Measurements from ENCODE around the gene ZNF652. TPM values are rescaled to one million over a fixed set of nuclear protein-coding genes. Genes with fewer than 3 reads are reported as not detected.

Gene ZNF652
- total RNA-seq, 1 donor from 2014 or later = 26.8 TPM

DNA sequence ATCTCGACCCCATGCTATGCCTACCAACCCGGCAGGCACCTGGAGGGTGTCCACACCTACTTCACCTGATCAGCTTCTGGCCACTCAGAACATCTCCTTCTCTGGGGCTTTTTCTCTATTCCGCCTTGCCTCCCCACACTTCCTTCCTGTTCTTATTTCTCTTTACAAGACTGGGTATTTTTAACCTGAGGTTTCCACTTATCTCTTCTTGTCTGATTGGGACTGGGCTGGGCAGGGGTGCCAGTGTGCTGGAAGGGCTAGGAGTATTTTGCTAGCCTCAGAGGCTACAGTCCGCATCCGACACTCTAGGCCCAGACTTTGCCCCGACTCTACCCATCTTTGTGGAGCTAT is 26.2 kb upstream of the ZNF652 start:
- Mint-ChIP-seq H3K27me3 (ENCODE audit: low read depth, unreplicated experiment) (peaks cover 9% of the 10 kb centered on the region), H3K36me3 (ENCODE audit: low read depth, unreplicated experiment) (no peaks in the 10 kb centered on the region), H3K4me3 (ENCODE audit: unreplicated experiment) (no peak overlapping the region), H3K9me3 (ENCODE audit: unreplicated experiment) (no peaks in the 10 kb centered on the region), H3K4me1 (ENCODE audit: low read depth, unreplicated experiment) (no peaks in the 10 kb centered on the region), H3K27ac (ENCODE audit: unreplicated experiment) (no peak overlapping the region)
- TF ChIP-seq, protein P1, sequence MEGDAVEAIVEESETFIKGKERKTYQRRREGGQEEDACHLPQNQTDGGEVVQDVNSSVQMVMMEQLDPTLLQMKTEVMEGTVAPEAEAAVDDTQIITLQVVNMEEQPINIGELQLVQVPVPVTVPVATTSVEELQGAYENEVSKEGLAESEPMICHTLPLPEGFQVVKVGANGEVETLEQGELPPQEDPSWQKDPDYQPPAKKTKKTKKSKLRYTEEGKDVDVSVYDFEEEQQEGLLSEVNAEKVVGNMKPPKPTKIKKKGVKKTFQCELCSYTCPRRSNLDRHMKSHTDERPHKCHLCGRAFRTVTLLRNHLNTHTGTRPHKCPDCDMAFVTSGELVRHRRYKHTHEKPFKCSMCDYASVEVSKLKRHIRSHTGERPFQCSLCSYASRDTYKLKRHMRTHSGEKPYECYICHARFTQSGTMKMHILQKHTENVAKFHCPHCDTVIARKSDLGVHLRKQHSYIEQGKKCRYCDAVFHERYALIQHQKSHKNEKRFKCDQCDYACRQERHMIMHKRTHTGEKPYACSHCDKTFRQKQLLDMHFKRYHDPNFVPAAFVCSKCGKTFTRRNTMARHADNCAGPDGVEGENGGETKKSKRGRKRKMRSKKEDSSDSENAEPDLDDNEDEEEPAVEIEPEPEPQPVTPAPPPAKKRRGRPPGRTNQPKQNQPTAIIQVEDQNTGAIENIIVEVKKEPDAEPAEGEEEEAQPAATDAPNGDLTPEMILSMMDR (IDR thresholded peaks at IDR 0.05; ENCODE audit: insufficient read depth, low read depth, low read length) = no peak
- no peak for TF ChIP-seq EZH2 (IDR thresholded peaks at IDR 0.05; ENCODE audit: insufficient read depth, low read length)
- no peak overlapping the region for H2AFZ ChIP-seq (ENCODE audit: low read depth, low read length)
- no peak overlapping the region for H3K4me2 ChIP-seq (ENCODE audit: low read length)
- no peaks in the 10 kb centered on the region for H4K20me1 ChIP-seq (ENCODE audit: insufficient read depth, low read length)
- no peaks in the 10 kb centered on the region for H3K36me3 ChIP-seq (ENCODE audit: insufficient read depth, low read length)
- H3K4me1 ChIP-seq (ENCODE audit: insufficient read depth, low read length) = peaks cover 6% of the 10 kb centered on the region
- FAIRE-seq = no peak
- H3K4me3 ChIP-seq (ENCODE audit: insufficient read depth, low read depth, low read length) = no peak overlapping the region
- H3K27me3 ChIP-seq (ENCODE audit: insufficient read depth, low read length) = peaks cover 2% of the 10 kb centered on the region
- H3K27ac ChIP-seq (ENCODE audit: low read depth, low read length) = no peak overlapping the region
- no peak for DNase-seq (ENCODE audit: low read depth)
- H3K9me3 ChIP-seq (ENCODE audit: insufficient read depth, low read depth, low read length) = no peaks in the 10 kb centered on the region
- no peak overlapping the region for H3K9ac ChIP-seq (ENCODE audit: low read length)
- no peaks in the 10 kb centered on the region for H3K79me2 ChIP-seq (ENCODE audit: insufficient read depth, low read length)

DNA sequence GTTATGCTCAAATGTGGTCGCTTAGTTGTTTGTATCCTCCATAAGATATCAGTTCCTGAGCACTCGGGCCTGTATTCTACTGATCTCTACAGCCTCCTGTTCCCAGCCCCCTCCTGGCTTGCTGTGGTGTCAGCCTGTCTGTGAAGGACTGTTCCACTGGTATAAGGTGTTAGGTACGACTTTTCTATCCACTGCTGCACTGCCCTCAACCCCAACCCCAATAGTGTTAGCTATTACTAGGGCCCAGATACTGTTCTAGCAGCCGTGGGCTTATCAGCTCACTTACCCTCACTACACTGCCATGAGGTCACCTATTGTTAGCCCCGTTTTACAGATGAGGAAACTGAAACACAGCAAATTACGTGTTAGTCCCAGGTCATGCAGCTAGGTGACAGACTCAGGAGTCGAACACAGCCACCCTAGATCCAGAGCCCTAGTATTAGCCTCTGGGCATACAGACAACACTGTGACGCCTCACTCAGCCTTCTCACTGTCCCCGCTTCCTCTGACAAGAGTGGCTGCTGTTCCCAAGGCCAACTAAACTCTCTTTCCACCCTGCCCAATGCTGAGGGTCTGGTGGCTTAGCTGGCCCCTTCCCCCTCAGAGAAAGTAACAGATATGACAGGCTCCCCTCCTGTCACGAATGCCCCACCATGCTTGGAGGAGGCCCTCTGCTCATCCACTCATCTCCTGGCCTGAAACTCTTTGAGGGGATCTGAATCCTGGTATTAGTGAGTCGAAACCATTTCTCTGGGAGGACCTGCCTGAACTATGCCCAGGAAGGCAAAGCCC is 25.6 kb upstream of the ZNF652 start:
- no peaks in the 10 kb centered on the region for H3K4me1 Mint-ChIP-seq (ENCODE audit: low read depth, unreplicated experiment)
- Histone ChIP-seq H3K4me3 (ENCODE audit: insufficient read depth, low read depth, low read length) (no peak overlapping the region), H3K27ac (ENCODE audit: low read depth, low read length) (no peak overlapping the region), H3K27me3 (ENCODE audit: insufficient read depth, low read length) (peaks cover 2% of the 10 kb centered on the region), H3K36me3 (ENCODE audit: insufficient read depth, low read length) (no peaks in the 10 kb centered on the region), H2AFZ (ENCODE audit: low read depth, low read length) (no peak overlapping the region), H3K79me2 (ENCODE audit: insufficient read depth, low read length) (no peaks in the 10 kb centered on the region), H4K20me1 (ENCODE audit: insufficient read depth, low read length) (no peaks in the 10 kb centered on the region), H3K9me3 (ENCODE audit: insufficient read depth, low read depth, low read length) (no peaks in the 10 kb centered on the region), H3K4me1 (ENCODE audit: insufficient read depth, low read length) (peaks cover 6% of the 10 kb centered on the region), H3K4me2 (ENCODE audit: low read length) (no peak overlapping the region), H3K9ac (ENCODE audit: low read length) (no peak overlapping the region)
- TF ChIP-seq, protein P1 (IDR thresholded peaks at IDR 0.05; ENCODE audit: insufficient read depth, low read depth, low read length) = no peak
- TF ChIP-seq EZH2 (IDR thresholded peaks at IDR 0.05; ENCODE audit: insufficient read depth, low read length) = no peak
- DNase-seq (ENCODE audit: low read depth) (no peak), FAIRE-seq (no peak)
- H3K36me3 Mint-ChIP-seq (ENCODE audit: low read depth, unreplicated experiment) = no peaks in the 10 kb centered on the region
- H3K4me3 Mint-ChIP-seq (ENCODE audit: unreplicated experiment) = no peak overlapping the region
- no peak overlapping the region for H3K27ac Mint-ChIP-seq (ENCODE audit: unreplicated experiment)
- peaks cover 9% of the 10 kb centered on the region for H3K27me3 Mint-ChIP-seq (ENCODE audit: low read depth, unreplicated experiment)
- H3K9me3 Mint-ChIP-seq (ENCODE audit: unreplicated experiment) = no peaks in the 10 kb centered on the region

DNA sequence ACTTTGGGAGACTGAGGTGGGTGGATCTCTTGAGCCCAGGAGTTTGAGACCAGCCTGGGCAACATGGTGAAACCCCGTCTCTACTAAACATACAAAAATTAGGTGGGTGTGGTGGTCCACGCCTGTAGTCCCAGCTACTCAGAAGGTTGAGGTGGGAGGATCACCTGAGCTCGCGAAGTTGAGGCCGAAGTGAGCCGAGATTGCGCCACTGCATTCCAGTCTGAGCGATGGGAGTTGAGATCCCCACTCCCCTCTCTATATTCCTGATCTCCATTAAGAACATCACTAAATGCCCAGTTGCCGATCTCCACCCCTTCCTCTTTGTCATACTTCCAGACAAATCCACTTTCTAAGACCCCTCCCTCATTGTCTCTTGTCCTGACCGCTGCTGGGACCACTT is 24.3 kb upstream of the ZNF652 start:
- no peak for DNase-seq (ENCODE audit: low read depth)
- H4K20me1 ChIP-seq (ENCODE audit: insufficient read depth, low read length) = no peaks in the 10 kb centered on the region

More for the DNA sequence above, 24.3 kb upstream of the ZNF652 start:
- Histone ChIP-seq H3K4me1 (ENCODE audit: insufficient read depth, low read length) (peaks cover 6% of the 10 kb centered on the region), H3K9ac (ENCODE audit: low read length) (no peak overlapping the region), H3K27ac (ENCODE audit: low read depth, low read length) (no peak overlapping the region), H3K9me3 (ENCODE audit: insufficient read depth, low read depth, low read length) (no peaks in the 10 kb centered on the region), H3K4me3 (ENCODE audit: insufficient read depth, low read depth, low read length) (no peak overlapping the region), H3K4me2 (ENCODE audit: low read length) (no peak overlapping the region), H3K79me2 (ENCODE audit: insufficient read depth, low read length) (no peaks in the 10 kb centered on the region), H2AFZ (ENCODE audit: low read depth, low read length) (no peak overlapping the region), H3K36me3 (ENCODE audit: insufficient read depth, low read length) (no peaks in the 10 kb centered on the region), H3K27me3 (ENCODE audit: insufficient read depth, low read length) (peaks cover 2% of the 10 kb centered on the region)
- no peak for TF ChIP-seq EZH2 (IDR thresholded peaks at IDR 0.05; ENCODE audit: insufficient read depth, low read length)
- TF ChIP-seq, protein P1 (IDR thresholded peaks at IDR 0.05; ENCODE audit: insufficient read depth, low read depth, low read length) = no peak
- no peaks in the 10 kb centered on the region for H3K4me1 Mint-ChIP-seq (ENCODE audit: low read depth, unreplicated experiment)
- no peaks in the 10 kb centered on the region for H3K36me3 Mint-ChIP-seq (ENCODE audit: low read depth, unreplicated experiment)
- no peak for FAIRE-seq
- no peak overlapping the region for H3K27ac Mint-ChIP-seq (ENCODE audit: unreplicated experiment)
- no peak overlapping the region for H3K4me3 Mint-ChIP-seq (ENCODE audit: unreplicated experiment)
- peaks cover 6% of the 10 kb centered on the region for H3K9me3 Mint-ChIP-seq (ENCODE audit: unreplicated experiment)
- H3K27me3 Mint-ChIP-seq (ENCODE audit: low read depth, unreplicated experiment) = peaks cover 22% of the 10 kb centered on the region

All from astrocyte (in vitro differentiated cells and primary cell).